DOHH2 (cell line): ENCODE data around the gene KCNQ1.

ENCODE experiments used
- H3F3A ChIP-seq: fragments of 200-600 bp; sonication (generic), shearing (Covaris generic); 2 replicates; pipeline ENCODE4 v1.6.0; 2016; ENCODE audit warnings: antibody characterized with exemption, mild to moderate bottlenecking; ENCODE audit not compliant: control insufficient read depth, insufficient read depth
- H3K27ac ChIP-seq: fragments of 200-600 bp; sonication (generic); 2 replicates; pipeline ENCODE4 v1.5.1; 2014; ENCODE audit warnings: low read depth, mild to moderate bottlenecking, low read length, moderate library complexity
- H3K27me3 ChIP-seq: fragments of 200-600 bp; sonication (generic); 2 replicates; pipeline ENCODE4 v1.6.1; 2014; ENCODE audit warnings: mild to moderate bottlenecking, low read length, mixed read lengths; ENCODE audit not compliant: control insufficient read depth
- H3K36me3 ChIP-seq: fragments of 200-600 bp; sonication (generic); 2 replicates; pipeline ENCODE4 v1.6.1; 2014; ENCODE audit warnings: mild to moderate bottlenecking, low read length, moderate library complexity, mixed read lengths; ENCODE audit not compliant: control insufficient read depth
- H3K4me1 ChIP-seq: fragments of 200-600 bp; sonication (generic); 2 replicates; pipeline ENCODE4 v1.6.1; 2014; ENCODE audit warnings: mild to moderate bottlenecking, low read length, mixed read lengths; ENCODE audit not compliant: control insufficient read depth
- H3K4me2 ChIP-seq: fragments of 200-600 bp; sonication (generic); 2 replicates; pipeline ENCODE4 v1.6.0; 2014; ENCODE audit warnings: mild to moderate bottlenecking, low read length, moderate library complexity
- H3K4me3 ChIP-seq: fragments of 200-600 bp; sonication (generic); 2 replicates; pipeline ENCODE4 v1.5.1; 2014; ENCODE audit warnings: mild to moderate bottlenecking, low read length, mixed read lengths
- H3K79me2 ChIP-seq: fragments of 200-600 bp; sonication (generic); 2 replicates; pipeline ENCODE4 v1.6.1; 2014; ENCODE audit warnings: mild to moderate bottlenecking, low read length, mixed read lengths; ENCODE audit not compliant: control insufficient read depth
- H3K9me2 ChIP-seq: fragments of 200-600 bp; sonication (generic); replicated peaks from 2 replicates; pipeline ENCODE4 v1.6.1; 2014; ENCODE audit warnings: mild to moderate bottlenecking, low read length, mixed read lengths; ENCODE audit not compliant: control insufficient read depth
- H3K9me3 ChIP-seq: fragments of 200-600 bp; sonication (generic); 2 replicates; pipeline ENCODE4 v1.6.1; 2014; ENCODE audit warnings: antibody characterized with exemption, low read length, mixed read lengths; ENCODE audit not compliant: control insufficient read depth, insufficient read depth
- H4K20me1 ChIP-seq: fragments of 200-600 bp; sonication (generic); 2 replicates; pipeline ENCODE4 v1.6.0; 2014; ENCODE audit warnings: low read depth, mild to moderate bottlenecking, antibody characterized with exemption, low read length, moderate library complexity; ENCODE audit not compliant: control insufficient read depth, insufficient read depth
- EZH2phosphoT487 ChIP-seq: fragments of 200-600 bp; sonication (generic); IDR thresholded peaks from 2 replicates; pipeline ENCODE4 v1.6.1; 2017; ENCODE audit warnings: borderline replicate concordance, mild to moderate bottlenecking, antibody characterized with exemption, low read length, moderate library complexity, mixed read lengths
- TF ChIP-seq, protein P1 (sequence below): fragments of 200-600 bp; sonication (generic); IDR thresholded peaks from one replicate; pipeline ENCODE4 v1.5.1; 2014; ENCODE audit warnings: antibody characterized with exemption, mild to moderate bottlenecking, low read depth, low read length; ENCODE audit not compliant: poor library complexity, severe bottlenecking

Gene KCNQ1

DNA sequence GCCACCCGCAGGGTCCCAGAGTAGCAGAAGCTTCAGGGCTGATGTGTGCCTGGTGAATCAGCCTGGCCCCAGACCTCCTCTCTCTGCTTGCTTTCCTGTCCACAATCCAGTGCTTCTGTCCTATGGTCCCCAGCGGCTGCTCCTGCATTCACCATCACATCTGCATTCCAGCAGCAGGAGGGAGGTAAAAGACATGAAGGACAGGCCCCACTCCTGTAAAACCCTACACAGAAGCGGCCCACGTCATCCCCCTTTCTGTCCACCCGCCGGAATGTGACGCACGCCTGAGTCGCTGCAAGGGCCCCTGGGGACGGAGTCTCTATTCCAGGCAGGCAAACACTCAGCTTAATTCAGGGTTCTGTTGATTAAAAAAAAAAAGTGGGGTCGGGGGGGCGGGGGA is 382.4 kb downstream of the KCNQ1 start:
- Histone ChIP-seq H3K36me3 (no peaks in the 10 kb centered on the region), H3K9me2 (no peaks in the 10 kb centered on the region), H3K79me2 (no peaks in the 10 kb centered on the region), H3K4me3 (no peak overlapping the region), H3K9me3 (peaks cover 14% of the 10 kb centered on the region), H3K4me2 (no peak overlapping the region), H4K20me1 (no peaks in the 10 kb centered on the region), H3F3A (no peaks in the 10 kb centered on the region), H3K4me1 (no peaks in the 10 kb centered on the region), H3K27ac (no peak overlapping the region), H3K27me3 (no peaks in the 10 kb centered on the region)
- TF ChIP-seq, protein P1, sequence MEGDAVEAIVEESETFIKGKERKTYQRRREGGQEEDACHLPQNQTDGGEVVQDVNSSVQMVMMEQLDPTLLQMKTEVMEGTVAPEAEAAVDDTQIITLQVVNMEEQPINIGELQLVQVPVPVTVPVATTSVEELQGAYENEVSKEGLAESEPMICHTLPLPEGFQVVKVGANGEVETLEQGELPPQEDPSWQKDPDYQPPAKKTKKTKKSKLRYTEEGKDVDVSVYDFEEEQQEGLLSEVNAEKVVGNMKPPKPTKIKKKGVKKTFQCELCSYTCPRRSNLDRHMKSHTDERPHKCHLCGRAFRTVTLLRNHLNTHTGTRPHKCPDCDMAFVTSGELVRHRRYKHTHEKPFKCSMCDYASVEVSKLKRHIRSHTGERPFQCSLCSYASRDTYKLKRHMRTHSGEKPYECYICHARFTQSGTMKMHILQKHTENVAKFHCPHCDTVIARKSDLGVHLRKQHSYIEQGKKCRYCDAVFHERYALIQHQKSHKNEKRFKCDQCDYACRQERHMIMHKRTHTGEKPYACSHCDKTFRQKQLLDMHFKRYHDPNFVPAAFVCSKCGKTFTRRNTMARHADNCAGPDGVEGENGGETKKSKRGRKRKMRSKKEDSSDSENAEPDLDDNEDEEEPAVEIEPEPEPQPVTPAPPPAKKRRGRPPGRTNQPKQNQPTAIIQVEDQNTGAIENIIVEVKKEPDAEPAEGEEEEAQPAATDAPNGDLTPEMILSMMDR, result no peak
- TF ChIP-seq EZH2phosphoT487, result no peak

DNA sequence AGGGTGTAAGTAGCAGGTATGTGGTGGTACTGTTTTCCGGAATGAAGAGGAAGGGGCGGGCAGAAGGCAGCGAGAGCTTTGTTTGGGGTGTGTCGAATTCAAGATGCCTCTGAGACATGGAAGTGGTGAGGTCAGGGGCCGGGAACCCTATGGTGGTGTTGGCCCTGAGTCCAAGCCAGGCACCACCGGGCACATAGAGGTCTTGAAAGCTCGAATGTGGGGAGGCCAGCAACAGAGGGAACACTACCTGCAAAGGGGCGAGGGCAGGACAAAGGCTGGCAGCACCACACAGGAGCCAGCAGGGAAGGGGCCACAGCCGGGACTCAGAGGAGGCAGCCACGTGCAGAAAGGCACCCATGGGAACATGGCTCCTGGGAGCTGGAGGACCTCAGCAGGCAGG is 383.0 kb downstream of the KCNQ1 start:
- TF ChIP-seq, protein P1, result no peak
- TF ChIP-seq EZH2phosphoT487, result no peak
- Histone ChIP-seq H3K4me2 (no peak overlapping the region), H3K4me1 (no peaks in the 10 kb centered on the region), H3F3A (no peaks in the 10 kb centered on the region), H3K9me2 (no peaks in the 10 kb centered on the region), H3K27ac (no peak overlapping the region), H3K36me3 (no peaks in the 10 kb centered on the region), H4K20me1 (no peaks in the 10 kb centered on the region), H3K4me3 (no peak overlapping the region), H3K27me3 (no peaks in the 10 kb centered on the region), H3K9me3 (peaks cover 10% of the 10 kb centered on the region), H3K79me2 (no peaks in the 10 kb centered on the region)

DNA sequence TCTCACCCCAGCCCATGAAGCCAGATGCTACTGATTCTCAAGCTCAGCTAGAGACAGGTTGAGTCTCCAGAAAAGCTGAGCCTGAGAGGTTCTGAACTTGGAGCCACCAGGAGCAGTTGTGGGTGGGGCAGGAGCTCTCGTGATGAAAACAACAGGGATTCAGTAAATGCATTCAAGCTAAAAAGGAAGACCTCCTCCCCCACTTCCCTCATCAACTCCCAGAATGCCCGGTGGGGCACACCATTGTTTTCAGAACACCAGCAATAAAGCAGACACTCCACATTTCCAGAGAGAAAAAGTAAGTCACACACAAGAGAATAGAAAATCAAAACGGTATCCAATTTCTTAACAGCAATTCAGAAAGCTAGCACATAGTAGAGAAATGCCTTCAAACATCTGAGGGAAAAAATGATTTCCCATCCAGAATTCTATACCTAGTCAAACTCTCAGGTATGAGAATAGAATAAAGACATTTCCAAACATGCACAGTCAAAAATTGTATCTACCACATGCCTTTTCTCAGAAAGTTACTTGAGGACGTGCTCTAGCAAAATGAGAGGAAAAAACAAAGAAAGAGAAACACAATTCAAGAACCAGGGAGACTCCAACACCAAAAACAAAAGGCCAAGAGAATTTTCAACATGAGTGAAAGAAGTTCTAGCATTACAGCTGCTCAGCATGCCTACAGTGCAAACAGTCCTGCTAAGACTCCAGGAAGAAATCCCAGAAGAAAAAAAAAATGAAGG is 383.9 kb downstream of the KCNQ1 start:
- Histone ChIP-seq H3F3A (no peaks in the 10 kb centered on the region), H3K9me2 (no peaks in the 10 kb centered on the region), H3K4me1 (no peaks in the 10 kb centered on the region), H3K4me2 (no peak overlapping the region), H3K79me2 (no peaks in the 10 kb centered on the region), H3K4me3 (no peak overlapping the region), H3K9me3 (peaks cover 3% of the 10 kb centered on the region; the same call in 1 of the 2 replicates), H3K27ac (no peak overlapping the region), H3K36me3 (no peaks in the 10 kb centered on the region), H3K27me3 (no peaks in the 10 kb centered on the region), H4K20me1 (no peaks in the 10 kb centered on the region)
- no peak for TF ChIP-seq EZH2phosphoT487
- TF ChIP-seq, protein P1, result no peak
